CD14-positive monocyte (primary cell): ENCODE data around the gene HAVCR2. TPM values are rescaled to one million over a fixed set of nuclear protein-coding genes. Genes with fewer than 3 reads are reported as not detected.

Experiments used
- DNase-seq, 3 donors: peaks; one replicate each; pipeline ENCODE4 v3.0.0-alpha.2; 2011 to 2022
- H2AFZ ChIP-seq: 2 replicates; pipeline ENCODE4 v1.6.0; 2012; ENCODE audit warnings: mild to moderate bottlenecking, low read depth, low read length, inconsistent platforms; ENCODE audit not compliant: insufficient read depth, poor library complexity, severe bottlenecking
- H3K27ac ChIP-seq, 2 donors: 1 replicate in 1 of 2; 2 replicates in 1 of 2; pipeline ENCODE4 v1.5.1; 2012 to 2013; ENCODE audit warnings: low read length in 2 of 2, control low read depth in 1 of 2, inconsistent platforms in 1 of 2, low read depth in 1 of 2, mild to moderate bottlenecking in 1 of 2
- H3K27me3 ChIP-seq, 2 donors: one replicate each; pipeline versions ENCODE4 v1.6.0 to v1.6.1; 2011 to 2013; ENCODE audit warnings: low read length in 2 of 2; ENCODE audit not compliant: control insufficient read depth in 2 of 2, insufficient read depth in 2 of 2
- H3K36me3 ChIP-seq, 2 donors: replicated peaks in 1 of 2; 1 replicate in 1 of 2; 2 replicates in 1 of 2; pipeline versions ENCODE4 v1.5.1 to v1.6.1; 2012 to 2013; ENCODE audit warnings: low read length in 2 of 2, control low read depth in 1 of 2, inconsistent platforms in 1 of 2, mild to moderate bottlenecking in 1 of 2; ENCODE audit not compliant: insufficient read depth in 2 of 2, control insufficient read depth in 1 of 2
- H3K4me1 ChIP-seq, 2 donors: 1 replicate in 1 of 2; 2 replicates in 1 of 2; pipeline versions ENCODE4 v1.5.1 to v1.6.1; 2012 to 2013; ENCODE audit warnings: low read length in 2 of 2, control low read depth in 1 of 2, inconsistent platforms in 1 of 2, mild to moderate bottlenecking in 1 of 2, moderate library complexity in 1 of 2; ENCODE audit not compliant: insufficient read depth in 2 of 2, control insufficient read depth in 1 of 2
- H3K4me2 ChIP-seq: replicated peaks from 2 replicates; pipeline ENCODE3; 2012; ENCODE audit warnings: low read length, moderate library complexity, mild to moderate bottlenecking; ENCODE audit not compliant: poor library complexity, severe bottlenecking; ENCODE audit errors: extremely low read depth
- H3K4me3 ChIP-seq, 3 experiments: fragments of 200-600 bp in 1 of 3; sonication (generic) in 1 of 3; replicated peaks in 1 of 3; 1 replicate in 2 of 3; 2 replicates in 1 of 3; pipeline ENCODE4 v1.5.1; 2011 to 2013; ENCODE audit warnings: low read length in 3 of 3, mild to moderate bottlenecking in 3 of 3, control low read depth in 2 of 3, low read depth in 2 of 3, inconsistent platforms in 1 of 3, moderate library complexity in 1 of 3
- H3K79me2 ChIP-seq: 2 replicates; pipeline ENCODE4 v1.6.0; 2012; ENCODE audit warnings: mild to moderate bottlenecking, control low read depth, inconsistent platforms, low read length, moderate library complexity; ENCODE audit not compliant: insufficient read depth
- H3K9ac ChIP-seq: 2 replicates; pipeline ENCODE4 v1.6.0; 2017; ENCODE audit warnings: low read length, mild to moderate bottlenecking; ENCODE audit not compliant: insufficient read depth, poor library complexity, severe bottlenecking
- H3K9me3 ChIP-seq, 2 donors: replicated peaks in 1 of 2; 1 replicate in 1 of 2; 2 replicates in 1 of 2; pipeline versions ENCODE4 v1.5.1 to v1.6.1; 2012 to 2013; ENCODE audit warnings: low read length in 2 of 2, control low read depth in 1 of 2; ENCODE audit not compliant: control insufficient read depth in 1 of 2, insufficient read depth in 1 of 2
- H4K20me1 ChIP-seq: 2 replicates; pipeline ENCODE4 v1.6.0; 2012; ENCODE audit warnings: mild to moderate bottlenecking, low read length, control low read depth, moderate library complexity; ENCODE audit not compliant: insufficient read depth
- H3K27ac Mint-ChIP-seq, 7 donors: one replicate each; pipeline ENCODE4 v1.8.0; 2020; ENCODE audit warnings: mild to moderate bottlenecking in 7 of 7, mixed read lengths in 7 of 7, moderate library complexity in 6 of 7, inconsistent platforms in 2 of 7
- H3K27me3 Mint-ChIP-seq, 3 donors: one replicate each; pipeline ENCODE4 v1.8.0; 2021 to 2022; ENCODE audit warnings: low read depth in 3 of 3, mild to moderate bottlenecking in 3 of 3, mixed read lengths in 3 of 3, moderate library complexity in 3 of 3, inconsistent platforms in 1 of 3
- H3K36me3 Mint-ChIP-seq, 2 donors: one replicate each; pipeline ENCODE4 v1.8.0; 2020; ENCODE audit warnings: mixed read lengths in 2 of 2, inconsistent platforms in 1 of 2, mild to moderate bottlenecking in 1 of 2
- H3K4me1 Mint-ChIP-seq: one replicate; pipeline ENCODE4 v1.8.0; 2020; ENCODE audit warnings: mild to moderate bottlenecking, mixed read lengths
- H3K4me3 Mint-ChIP-seq, 2 donors: one replicate each; pipeline ENCODE4 v1.8.0; 2020; ENCODE audit warnings: mild to moderate bottlenecking in 2 of 2, mixed read lengths in 2 of 2, moderate library complexity in 1 of 2
- H3K9me3 Mint-ChIP-seq, 7 donors: one replicate each; pipeline ENCODE4 v1.8.0; 2020 to 2022; ENCODE audit warnings: mixed read lengths in 7 of 7, mild to moderate bottlenecking in 6 of 7, moderate library complexity in 6 of 7, inconsistent platforms in 2 of 7
- WGBS: methylation state at CpG from one replicate; pipeline ENCODE4 v1.1.5; 2013; ENCODE audit warnings: missing lambda C conversion rate; ENCODE audit not compliant: insufficient coverage; 5-methylcytosine and 5-hydroxymethylcytosine counted together
- intact Hi-C, 2 donors: fragments of 100-400 bp; cut with micrococcal nuclease; formaldehyde crosslinking; loops; one replicate each; pipeline versions ENCODE4 v1.15.0 to v1.15.1; 2023
- polyA plus RNA-seq, 3 donors: library from polyadenylated mRNA; depleted of rRNA in 1 of 3; unstranded in 2 of 3; stranded (reverse) in 1 of 3; fragments of 300-500 nt in 2 of 3; fragments of >200 nt in 1 of 3; fragmentation: Illumina TruSeq in 2 of 3; gene quantifications; 1 replicate in 2 of 3; 2 replicates in 1 of 3; pipeline ENCODE4 v1.2.3, GENCODE V29; 2012 to 2021
- TF ChIP-seq, protein P1 (sequence below): fragments of 200-600 bp; IDR thresholded peaks from one replicate; pipeline ENCODE4 v1.8.0; 2022; ENCODE audit warnings: antibody characterized with exemption, mild to moderate bottlenecking

HAVCR2 gene
- polyA plus RNA-seq, 3 donors = 33.1 to 56.8 (median 45.0) TPM

DNA sequence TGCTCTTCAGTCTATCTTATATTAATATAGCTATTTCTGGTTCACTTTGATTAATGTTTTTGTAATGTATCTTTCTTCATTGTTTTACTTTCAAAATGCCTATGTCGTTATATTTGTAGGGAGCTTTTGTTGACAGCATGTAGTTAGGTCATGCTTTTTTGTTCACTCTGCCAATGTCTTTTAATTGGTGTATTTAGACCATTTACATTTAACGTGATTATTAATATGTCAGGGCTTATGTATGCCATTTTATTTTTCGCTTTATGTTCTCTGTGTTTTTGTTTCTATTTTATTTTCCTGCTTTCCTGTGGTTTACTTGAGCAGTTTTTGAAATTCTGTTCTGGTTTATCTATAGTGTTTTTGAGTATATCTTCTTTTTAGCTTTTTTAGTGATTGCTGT, 46.5 kb upstream of the HAVCR2 start:
- Histone ChIP-seq H3K9me3 (no peaks in the 10 kb centered on the region), H3K4me3 (no peak overlapping the region), H3K4me1 (no peaks in the 10 kb centered on the region), H4K20me1 (no peaks in the 10 kb centered on the region), H3K9ac (no peak overlapping the region), H2AFZ (no peak overlapping the region), H3K36me3 (no peaks in the 10 kb centered on the region), H3K27ac (no peak overlapping the region), H3K27me3 (no peaks in the 10 kb centered on the region), H3K4me2 (no peak overlapping the region), H3K79me2 (no peaks in the 10 kb centered on the region)
- H3K27me3 Mint-ChIP-seq = peaks cover 1 to 17% (median 3%) of the 10 kb centered on the region in 3 donors
- H3K4me3 Mint-ChIP-seq = no peak overlapping the region
- peaks cover 0 to 2% (median 0%) of the 10 kb centered on the region in 7 donors for H3K9me3 Mint-ChIP-seq
- H3K36me3 Mint-ChIP-seq = no peaks in the 10 kb centered on the region
- TF ChIP-seq, protein P1, sequence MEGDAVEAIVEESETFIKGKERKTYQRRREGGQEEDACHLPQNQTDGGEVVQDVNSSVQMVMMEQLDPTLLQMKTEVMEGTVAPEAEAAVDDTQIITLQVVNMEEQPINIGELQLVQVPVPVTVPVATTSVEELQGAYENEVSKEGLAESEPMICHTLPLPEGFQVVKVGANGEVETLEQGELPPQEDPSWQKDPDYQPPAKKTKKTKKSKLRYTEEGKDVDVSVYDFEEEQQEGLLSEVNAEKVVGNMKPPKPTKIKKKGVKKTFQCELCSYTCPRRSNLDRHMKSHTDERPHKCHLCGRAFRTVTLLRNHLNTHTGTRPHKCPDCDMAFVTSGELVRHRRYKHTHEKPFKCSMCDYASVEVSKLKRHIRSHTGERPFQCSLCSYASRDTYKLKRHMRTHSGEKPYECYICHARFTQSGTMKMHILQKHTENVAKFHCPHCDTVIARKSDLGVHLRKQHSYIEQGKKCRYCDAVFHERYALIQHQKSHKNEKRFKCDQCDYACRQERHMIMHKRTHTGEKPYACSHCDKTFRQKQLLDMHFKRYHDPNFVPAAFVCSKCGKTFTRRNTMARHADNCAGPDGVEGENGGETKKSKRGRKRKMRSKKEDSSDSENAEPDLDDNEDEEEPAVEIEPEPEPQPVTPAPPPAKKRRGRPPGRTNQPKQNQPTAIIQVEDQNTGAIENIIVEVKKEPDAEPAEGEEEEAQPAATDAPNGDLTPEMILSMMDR = no peak
- intact Hi-C loops = no loop called here
- H3K27ac Mint-ChIP-seq = no peak overlapping the region
- H3K4me1 Mint-ChIP-seq = no peaks in the 10 kb centered on the region
- no peak for DNase-seq
- WGBS = no CpG with 5 or more reads among the region's 3 CpGs

GRCh38 chr5:157150995-157151394, 42.2 kb upstream of the HAVCR2 start:
- no peak overlapping the region for H3K27ac ChIP-seq
- H3K36me3 ChIP-seq = no peaks in the 10 kb centered on the region
- no peaks in the 10 kb centered on the region for H3K79me2 ChIP-seq
- no peaks in the 10 kb centered on the region for H4K20me1 ChIP-seq
- WGBS = no CpG with 5 or more reads among the region's 3 CpGs
- H3K4me2 ChIP-seq = no peak overlapping the region
- Mint-ChIP-seq H3K4me3 (no peak overlapping the region), H3K27me3 (peaks cover 4 to 13% (median 7%) of the 10 kb centered on the region in 3 donors), H3K27ac (no peak overlapping the region), H3K4me1 (peaks cover 2% of the 10 kb centered on the region), H3K9me3 (no peaks in the 10 kb centered on the region), H3K36me3 (no peaks in the 10 kb centered on the region)
- no peaks in the 10 kb centered on the region for H3K4me1 ChIP-seq
- no peaks in the 10 kb centered on the region for H3K27me3 ChIP-seq
- H3K9ac ChIP-seq = no peak overlapping the region
- H2AFZ ChIP-seq = no peak overlapping the region
- TF ChIP-seq, protein P1 = no peak
- no peak for DNase-seq
- H3K9me3 ChIP-seq = no peaks in the 10 kb centered on the region
- intact Hi-C loops = no loop called here
- no peak overlapping the region for H3K4me3 ChIP-seq
